Measurements from ENCODE around the gene P2RX7. TPM values are rescaled to one million over a fixed set of nuclear protein-coding genes. Genes with fewer than 3 reads are reported as not detected.

Gene P2RX7
- 1 to 10 TPM in 1 of 3 donors, under 1 TPM in 2; 0.79 to 1.1 (median 0.97) TPM for polyA plus RNA-seq (ENCODE audit: insufficient read length in 3 of 3)
- long read RNA-seq, donor 1: 0 reads
- long read RNA-seq, donor 2: 0 reads
- long read RNA-seq, donor 3: 0 reads
- long read RNA-seq, donor 4: 0 reads
- long read RNA-seq, donor 5: 0 reads
- long read RNA-seq, donor 6: 0 reads
- long read RNA-seq, donor 7: 0 reads
- long read RNA-seq, donor 8, full-length matches to known transcripts: 3 of 3 reads
- long read RNA-seq, donor 8, partial matches to known transcripts: 0 of 3 reads
- long read RNA-seq, donor 8, other reads (novel, unspliced or antisense): 0 of 3 reads
- long read RNA-seq, donor 9: 0 reads
- long read RNA-seq, donor 10: 0 reads
- long read RNA-seq, donor 11, full-length matches to known transcripts: 1 of 1 reads
- long read RNA-seq, donor 11, partial matches to known transcripts: 0 of 1 reads
- long read RNA-seq, donor 11, other reads (novel, unspliced or antisense): 0 of 1 reads
- long read RNA-seq, donor 12: 0 reads
- long read RNA-seq, donor 13: 0 reads
- long read RNA-seq, donor 14: 0 reads
- long read RNA-seq, donor 15: 0 reads
- long read RNA-seq, donor 16: 0 reads

DNA sequence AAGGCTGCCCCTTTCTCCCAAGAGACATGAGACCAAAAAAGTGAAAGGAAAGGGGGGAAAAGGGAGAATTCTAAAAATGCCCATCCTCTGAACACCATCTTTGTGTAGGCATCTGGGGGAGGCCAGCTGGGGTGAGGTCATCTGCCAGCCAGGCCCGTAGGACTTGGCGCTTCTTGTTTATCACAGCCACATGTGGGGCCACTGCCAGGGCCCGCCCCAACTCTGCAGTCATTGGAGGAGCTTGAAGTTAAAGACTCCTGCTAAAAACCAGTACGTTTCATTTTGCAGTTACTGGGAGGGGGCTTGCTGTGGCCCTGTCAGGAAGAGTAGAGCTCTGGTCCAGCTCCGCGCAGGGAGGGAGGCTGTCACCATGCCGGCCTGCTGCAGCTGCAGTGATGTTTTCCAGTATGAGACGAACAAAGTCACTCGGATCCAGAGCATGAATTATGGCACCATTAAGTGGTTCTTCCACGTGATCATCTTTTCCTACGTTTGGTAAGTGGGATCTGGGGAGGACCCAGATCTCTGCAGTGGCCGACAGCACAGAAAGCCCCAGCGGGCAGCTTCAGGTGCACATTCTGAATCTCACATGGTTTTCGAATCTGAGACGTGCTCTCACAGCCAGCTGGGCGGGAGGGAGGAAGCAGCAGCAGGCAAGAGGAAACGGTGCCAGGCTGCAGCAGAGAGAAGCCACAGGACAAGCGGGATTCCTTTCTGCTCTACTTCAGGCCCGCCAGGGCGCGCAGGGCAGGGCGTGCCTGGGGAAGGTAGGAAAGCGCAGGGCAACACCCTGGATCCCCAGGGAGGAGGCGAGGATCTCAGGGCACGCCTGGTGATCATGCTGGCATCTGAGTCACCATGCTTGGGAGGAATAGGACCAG is at the start of gene P2RX7:
P2RX7 (plus strand) TSS at position 276 of the 881 bp plus-strand sequence; CDS start at position 371, 95 bp downstream.
- peak in 8 of 11 donors; percentile 15 to 35 (median 21) for DNase-seq (ENCODE audit: extremely low read depth in 1 of 11, low read depth in 9 of 11, low spot score in 4 of 11)

DNA sequence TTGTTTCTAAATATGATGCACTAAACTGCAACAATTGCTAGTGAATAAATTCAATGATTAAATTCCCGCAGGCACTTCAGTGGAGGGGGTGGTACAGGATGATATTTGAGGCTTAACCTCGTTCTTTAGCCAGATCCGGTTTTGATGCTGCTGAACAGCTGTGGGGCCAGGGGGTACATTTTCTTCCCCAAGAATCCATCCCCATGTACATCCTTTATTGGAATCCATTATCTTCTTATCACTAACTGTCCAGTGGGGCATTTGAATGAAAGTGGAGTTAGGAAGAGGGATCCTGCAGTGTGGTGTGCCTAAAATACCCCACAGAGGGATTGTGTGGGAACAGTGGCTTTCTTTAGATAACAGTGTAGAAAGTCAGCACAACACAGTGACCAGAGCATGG is 48.4 kb upstream of the P2RX7 start:
- DNase-seq (ENCODE audit: extremely low read depth in 1 of 11, low read depth in 9 of 11, low spot score in 4 of 11): no peak

DNA sequence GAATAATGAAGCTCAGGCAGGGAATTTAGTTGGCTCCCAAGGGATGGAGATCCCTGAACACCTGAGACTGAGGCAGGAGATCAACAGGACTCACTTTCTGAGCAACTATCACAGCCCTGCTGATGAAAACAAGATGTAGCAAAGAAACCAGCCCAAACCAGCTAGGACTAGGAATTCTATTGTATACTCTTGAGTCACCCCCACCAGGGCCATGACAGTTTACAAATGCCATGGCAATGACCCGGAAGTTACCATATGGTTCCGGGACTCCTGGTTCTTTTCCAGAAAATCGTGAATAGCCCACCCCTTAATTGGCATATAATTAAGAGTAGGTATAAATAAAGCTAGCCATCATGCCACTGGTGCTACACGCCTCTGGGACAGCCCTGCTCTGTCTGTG is 47.6 kb upstream of the P2RX7 start:
- no peak for DNase-seq (ENCODE audit: extremely low read depth in 1 of 11, low read depth in 9 of 11, low spot score in 4 of 11)

DNA sequence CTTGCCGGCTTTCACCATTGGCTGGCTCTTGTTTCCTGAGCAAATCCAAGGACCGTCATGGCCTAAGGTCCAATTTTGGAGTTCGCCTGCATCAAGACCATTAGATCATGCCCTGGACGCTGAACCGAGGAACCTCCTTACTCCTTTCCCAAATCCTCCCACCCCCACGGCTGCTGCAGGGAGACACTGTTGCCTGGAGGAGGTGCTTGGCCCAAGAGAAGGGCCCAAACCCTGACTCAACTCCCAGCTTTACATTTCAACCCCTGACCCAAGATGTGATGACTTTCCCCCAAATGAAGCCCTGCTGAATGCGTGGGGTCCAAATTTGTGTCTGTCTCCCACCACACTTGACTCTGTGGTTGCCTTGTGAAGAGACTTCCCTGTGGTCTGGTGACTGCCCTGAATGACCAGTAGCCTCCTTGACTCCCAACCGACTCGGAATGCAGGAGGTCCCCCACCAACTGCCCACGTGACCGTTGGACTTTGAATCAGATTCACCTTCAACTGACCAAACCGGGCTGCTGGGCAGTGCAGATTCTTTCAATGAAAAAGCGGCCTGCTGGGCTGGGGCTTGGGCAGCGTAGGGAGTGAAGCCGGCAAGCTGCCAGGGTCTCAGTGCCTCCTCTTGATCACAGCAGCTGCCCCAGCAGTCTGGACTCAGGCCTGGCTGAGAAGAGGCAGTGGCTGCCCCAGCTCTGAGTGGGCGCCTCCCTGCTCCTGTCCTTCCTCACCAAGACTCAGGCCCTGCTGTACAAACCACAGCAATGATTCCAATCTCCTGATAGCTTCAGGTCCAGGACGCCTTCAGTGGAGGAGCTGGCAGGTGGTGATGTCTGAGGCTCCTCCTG is 46.9 kb upstream of the P2RX7 start:
- no peak for DNase-seq (ENCODE audit: extremely low read depth in 1 of 11, low read depth in 9 of 11, low spot score in 4 of 11)

DNA sequence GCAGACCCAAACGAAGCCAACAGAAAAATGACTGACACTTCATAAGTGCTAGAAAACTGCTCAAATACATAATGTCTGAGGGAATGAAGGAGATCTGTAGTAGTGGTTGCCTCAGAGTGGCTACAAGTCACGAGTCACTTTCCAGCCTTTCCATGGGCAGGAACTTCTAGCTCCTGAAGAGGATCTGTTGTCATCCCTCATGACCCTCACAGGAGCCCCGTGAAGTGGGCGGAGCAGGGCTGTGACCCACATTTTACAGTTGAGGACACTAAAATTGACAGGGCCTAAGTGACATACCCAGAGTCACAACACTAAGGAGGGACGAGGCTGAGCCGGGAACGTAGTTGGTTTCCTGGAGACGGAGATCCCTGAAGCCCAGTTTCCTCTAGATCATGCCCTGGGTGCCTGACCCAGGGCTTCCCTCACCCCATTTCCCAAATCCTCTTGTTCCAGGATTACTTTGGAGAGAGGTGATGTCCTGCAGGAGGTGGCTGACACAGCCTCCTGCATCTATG is 45.8 kb upstream of the P2RX7 start:
- DNase-seq (ENCODE audit: extremely low read depth in 1 of 11, low read depth in 9 of 11, low spot score in 4 of 11): no peak

DNA sequence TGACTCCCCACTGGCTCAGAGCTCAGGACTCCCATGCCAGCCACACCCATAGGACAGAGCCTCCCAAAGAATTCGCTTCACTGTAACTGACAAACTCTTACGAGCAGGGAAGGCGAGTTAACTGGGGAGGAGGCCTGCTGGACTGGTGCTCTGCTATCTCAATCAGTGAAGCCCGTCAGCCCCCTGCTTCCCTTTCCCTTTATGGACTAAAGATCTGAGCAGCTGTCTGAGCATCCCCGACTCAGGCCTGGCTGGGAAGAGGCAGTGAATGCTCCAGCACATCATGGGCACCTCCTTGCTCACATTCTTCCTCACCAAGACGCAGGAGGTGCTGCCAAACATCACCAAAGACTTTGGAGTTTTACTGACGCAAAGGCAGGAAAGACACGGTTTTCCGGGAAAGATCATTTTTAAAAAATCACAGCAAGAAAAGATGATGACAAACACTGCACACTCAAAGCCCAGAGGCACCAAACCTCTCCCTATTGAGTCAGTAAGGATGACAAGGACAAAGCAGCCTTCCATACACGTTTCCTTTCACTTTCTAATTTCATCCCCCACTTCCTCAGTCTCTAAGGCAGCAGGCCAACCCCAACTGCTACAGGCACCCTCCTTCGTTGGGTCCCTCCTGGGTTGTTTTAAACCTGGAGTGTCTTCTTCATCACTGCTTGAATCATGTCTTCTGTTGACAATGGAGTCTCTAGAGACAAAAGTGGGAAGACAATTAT is 45.0 kb upstream of the P2RX7 start:
- no peak for DNase-seq (ENCODE audit: extremely low read depth in 1 of 11, low read depth in 9 of 11, low spot score in 4 of 11)

DNA sequence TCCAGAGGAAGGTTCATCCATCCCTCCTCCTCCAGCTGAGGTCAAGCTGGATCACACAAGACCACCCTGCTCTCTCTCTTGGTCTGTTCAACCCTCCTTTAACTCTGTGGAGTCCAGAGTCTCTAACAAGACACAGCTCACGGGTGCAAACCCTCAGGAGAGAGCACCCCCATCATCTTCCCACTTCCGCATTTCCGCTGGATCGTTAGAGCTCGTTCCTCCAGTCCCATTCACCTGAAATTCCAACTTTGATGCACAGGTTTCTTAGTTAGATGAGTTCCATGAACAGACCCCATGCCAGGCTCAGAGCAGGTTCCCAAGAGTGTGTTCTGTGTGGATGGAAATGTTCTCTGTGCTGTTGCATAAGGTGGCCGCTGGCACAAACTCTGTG is 44.5 kb upstream of the P2RX7 start:
- DNase-seq (ENCODE audit: extremely low read depth in 1 of 11, low read depth in 9 of 11, low spot score in 4 of 11): no peak

DNA sequence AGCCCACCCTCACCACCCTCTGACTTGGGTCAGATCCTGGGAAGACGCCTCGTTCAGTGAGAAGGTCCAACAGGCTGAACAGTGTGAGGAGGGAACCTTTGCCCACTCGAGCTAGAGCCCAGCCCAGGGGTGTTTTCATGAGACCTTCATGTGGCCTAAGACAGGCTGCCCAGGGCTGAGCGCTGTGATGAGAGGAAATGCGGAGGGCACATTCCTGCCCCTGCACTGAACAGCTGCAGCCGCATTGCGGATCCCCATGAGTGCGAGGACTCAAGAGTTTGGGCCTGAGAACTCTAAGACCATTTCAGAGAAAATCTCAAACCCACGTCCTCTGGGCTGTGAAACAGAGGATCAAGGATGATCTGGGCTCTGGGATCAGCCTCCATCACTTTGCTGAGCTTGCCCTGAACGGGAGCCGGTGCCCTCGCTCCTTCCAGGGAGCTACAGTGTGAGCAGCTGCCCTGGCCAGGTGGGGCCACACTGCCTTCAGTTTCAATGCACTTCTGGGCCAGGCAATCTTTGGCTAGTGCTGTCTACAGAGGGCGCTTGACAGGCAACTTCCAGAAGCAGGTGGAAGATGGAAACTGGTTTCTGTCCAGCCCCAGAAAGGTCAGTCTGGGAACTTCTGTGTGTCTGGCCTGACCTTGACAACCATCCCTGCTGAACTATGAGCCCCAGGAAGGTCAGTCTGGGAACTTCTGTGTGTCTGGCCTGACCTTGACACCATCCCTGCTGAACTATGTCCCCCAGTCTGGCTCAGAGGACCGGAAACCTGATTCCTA is 43.5 kb upstream of the P2RX7 start:
- DNase-seq (ENCODE audit: extremely low read depth in 1 of 11, low read depth in 9 of 11, low spot score in 4 of 11): no peak

DNA sequence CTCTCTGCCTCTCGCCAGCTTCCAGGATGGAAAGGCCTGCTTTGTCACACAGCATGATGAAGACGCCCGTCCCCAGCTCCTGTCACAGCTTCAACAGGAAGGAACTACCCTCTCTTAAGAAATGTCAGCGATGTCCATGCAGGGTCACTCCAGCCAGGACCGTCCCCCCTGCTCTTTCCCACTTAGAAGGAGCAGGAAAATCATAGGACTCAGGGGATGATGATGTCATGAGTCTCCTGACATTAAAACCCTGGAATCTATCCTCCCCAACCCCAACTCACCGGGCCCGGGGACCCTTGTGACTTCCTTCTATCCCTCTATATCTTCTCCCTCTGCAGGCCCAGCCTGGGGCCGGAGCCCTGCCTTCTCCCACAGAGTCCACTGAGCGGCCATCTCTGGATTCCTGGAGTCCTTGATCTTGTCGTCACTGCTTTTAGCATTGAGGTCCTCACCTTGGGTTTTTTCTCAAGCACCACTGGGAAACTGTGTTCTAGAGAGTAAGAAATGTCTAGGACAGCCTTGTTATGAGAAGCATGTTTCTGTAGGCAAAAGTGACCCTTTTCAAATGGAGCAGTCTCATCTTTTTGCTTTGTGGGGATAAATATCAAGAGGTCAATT is 42.8 kb upstream of the P2RX7 start:
- DNase-seq (ENCODE audit: extremely low read depth in 1 of 11, low read depth in 9 of 11, low spot score in 4 of 11): no peak

DNA sequence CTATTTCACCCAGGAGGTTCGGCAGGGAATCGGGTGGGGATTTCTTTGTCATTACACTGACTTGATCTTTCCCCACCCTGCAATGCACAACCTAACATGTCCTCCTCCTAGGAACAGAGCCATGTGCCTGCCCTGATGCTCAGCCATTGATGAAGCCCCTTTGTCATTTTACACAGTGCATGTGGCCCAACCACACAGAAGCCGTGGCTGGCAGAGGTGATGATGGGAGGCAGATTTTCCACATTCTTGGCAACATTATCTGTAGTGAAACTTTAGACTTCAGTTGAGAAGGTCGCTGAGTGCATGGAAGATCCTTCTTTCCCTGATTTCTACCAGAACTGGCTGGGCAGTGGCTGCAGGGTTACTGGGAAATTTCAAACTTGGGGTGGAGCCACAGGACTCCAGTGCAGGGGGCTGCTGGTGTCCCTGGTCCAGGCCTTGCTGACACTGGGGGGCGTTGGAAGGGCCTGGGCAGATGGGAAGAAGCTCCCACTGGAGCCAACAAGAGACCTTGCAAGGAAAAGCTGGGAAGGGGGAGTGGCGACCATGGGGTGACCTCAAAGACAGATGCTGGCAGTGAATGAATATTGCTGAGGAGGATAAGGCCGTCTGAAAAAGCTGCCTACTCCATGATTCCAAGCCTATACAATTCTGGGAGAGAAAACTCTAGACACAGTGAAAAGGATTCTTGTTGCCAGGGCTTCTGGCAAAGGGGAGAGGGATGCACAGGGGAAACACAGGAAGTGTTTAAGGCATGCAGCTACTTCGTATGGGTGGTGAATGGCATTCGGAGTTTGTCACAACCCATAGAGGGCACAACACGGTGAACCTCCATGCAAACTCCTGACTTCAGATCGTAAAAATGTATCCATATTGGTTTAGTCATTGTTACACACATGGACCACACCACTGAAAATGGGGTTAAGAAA is 41.8 kb upstream of the P2RX7 start:
- DNase-seq (ENCODE audit: extremely low read depth in 1 of 11, low read depth in 9 of 11, low spot score in 4 of 11): no peak

DNA sequence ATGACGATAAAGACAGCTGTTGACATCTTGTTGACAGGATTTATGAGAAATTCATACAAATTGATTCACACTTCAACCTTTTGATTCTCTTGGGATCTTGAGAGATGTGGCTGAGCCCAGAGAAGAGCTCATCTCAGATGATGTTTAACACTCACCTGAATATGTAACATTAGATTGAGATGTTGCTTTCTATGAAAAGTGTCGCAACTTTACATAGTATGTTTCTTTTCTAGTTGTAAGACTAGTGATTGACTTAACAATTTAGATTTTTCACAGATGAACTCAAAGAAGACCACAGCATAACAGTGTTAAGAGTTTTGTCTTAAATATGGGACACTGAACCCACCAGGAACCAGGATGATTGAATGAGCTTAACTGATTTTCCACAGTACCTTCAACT is 40.6 kb upstream of the P2RX7 start:
- no peak for DNase-seq (ENCODE audit: extremely low read depth in 1 of 11, low read depth in 9 of 11, low spot score in 4 of 11)

DNA sequence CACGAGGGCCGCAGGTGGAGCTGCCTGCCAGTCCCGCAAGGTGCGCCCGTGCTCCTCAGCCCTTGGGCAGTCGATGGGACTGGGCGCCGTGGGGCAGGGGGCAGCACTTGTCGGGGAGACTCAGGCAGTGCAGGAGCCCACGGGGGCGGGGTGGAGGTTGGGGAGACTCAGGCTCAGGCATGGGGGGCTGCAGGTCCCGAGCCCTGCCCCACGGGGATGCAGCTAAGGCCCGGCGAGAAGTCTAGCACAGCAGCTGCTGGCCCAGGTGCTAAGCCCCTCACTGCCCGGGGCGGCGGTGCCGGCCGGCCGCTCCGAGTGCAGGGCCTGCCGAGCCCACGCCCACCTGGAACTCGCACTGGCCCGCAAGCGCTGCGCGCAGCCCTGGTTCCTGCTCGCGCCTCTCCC is 39.2 kb upstream of the P2RX7 start:
- no peak for DNase-seq (ENCODE audit: extremely low read depth in 1 of 11, low read depth in 9 of 11, low spot score in 4 of 11)

DNA sequence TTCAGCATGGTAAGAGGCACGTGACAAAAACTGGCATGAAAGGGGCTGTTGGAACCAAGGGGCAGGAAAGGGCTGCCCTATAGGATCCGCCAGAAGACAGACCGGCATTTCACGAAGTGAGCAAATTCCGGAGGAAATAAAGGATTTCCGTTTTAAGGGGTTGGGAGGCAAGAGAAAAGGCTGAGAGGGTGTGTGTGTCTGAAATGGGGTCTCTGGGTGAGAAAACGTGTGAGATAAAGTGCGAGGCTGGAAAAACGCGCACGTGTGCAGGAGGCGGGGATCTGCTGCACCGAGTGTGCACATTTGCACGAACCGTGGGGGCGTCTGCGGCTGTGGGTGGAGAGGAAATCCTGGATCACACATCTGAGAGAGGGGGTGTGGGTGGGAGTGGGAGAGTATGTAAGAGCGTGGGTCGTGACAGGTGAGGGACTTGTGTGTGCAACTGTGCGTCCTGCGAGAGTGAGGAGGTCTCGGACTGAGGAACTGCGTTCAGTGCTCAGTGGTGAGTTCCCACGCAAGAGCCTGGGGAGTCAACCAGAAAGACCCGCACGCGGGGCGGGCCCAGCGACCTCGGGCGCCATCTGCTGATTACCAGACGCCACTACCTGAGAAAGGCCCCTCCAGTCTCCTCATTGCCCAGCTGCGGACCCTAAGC is 37.0 kb upstream of the P2RX7 start:
- DNase-seq (ENCODE audit: extremely low read depth in 1 of 11, low read depth in 9 of 11, low spot score in 4 of 11): peak in 10 of 11 donors; percentile 33 to 64 (median 54)

DNA sequence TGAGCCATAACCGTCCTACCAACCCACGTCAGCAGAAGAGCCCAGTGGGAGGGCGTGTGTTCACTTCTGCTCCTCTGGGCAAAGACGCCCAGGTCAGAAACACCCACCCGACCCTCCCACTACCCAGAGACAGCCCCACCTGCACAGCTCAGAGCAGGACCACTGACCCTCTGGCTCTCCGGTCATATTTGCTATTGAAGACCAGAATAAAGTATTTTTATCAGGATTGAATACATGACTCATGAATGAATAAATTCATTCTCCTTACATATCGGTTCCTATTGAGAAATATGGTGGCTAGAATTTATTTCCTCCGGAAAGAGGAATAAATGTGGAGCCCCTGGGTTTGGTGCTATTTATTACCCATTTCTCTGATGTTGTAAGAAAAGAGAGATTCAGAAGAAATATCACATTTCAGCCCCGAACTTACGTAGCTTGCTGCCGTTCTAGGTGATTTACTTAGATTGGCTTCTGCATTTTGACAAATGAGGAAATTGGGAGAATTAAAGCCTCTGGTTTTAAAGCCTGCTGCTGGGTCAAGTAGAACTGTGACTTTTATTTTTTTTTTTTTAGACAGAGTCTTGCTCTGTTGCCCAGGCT is 36.4 kb upstream of the P2RX7 start:
- no peak for DNase-seq (ENCODE audit: extremely low read depth in 1 of 11, low read depth in 9 of 11, low spot score in 4 of 11)

DNA sequence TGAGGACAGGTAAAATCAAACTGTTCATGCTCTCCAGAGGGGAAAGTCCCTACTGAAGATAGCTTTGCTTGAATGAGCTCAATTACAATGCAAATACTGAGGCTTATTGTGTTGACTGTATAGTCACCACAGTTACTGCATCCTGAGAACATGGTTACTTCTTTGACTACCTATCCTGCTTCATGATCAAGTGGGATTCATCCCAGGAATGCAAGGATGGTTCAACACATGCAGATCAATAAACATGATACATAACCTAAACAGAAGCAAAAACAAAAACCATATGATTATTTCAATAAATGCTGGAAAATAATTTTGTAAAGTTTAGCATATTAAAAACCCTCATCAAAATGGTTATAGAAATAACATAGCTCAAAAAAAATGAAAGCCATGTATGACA is 32.9 kb upstream of the P2RX7 start:
- DNase-seq (ENCODE audit: extremely low read depth in 1 of 11, low read depth in 9 of 11, low spot score in 4 of 11): no peak
